HG03108 (cell line): ENCODE data around the gene ATP5F1D.
"Not testable (repeated sequence)": the region's sequence is repeated elsewhere in the genome, so short reads cannot be mapped to it uniquely, and the experiment has no call there.

Experiments
- ATAC-seq: cut with Tn5 transposase; IDR thresholded peaks from one replicate; pipeline ENCODE4 v1.9.1; 2021; ENCODE audit warnings: moderate library complexity; ENCODE audit not compliant: unreplicated experiment

ATP5F1D gene

DNA sequence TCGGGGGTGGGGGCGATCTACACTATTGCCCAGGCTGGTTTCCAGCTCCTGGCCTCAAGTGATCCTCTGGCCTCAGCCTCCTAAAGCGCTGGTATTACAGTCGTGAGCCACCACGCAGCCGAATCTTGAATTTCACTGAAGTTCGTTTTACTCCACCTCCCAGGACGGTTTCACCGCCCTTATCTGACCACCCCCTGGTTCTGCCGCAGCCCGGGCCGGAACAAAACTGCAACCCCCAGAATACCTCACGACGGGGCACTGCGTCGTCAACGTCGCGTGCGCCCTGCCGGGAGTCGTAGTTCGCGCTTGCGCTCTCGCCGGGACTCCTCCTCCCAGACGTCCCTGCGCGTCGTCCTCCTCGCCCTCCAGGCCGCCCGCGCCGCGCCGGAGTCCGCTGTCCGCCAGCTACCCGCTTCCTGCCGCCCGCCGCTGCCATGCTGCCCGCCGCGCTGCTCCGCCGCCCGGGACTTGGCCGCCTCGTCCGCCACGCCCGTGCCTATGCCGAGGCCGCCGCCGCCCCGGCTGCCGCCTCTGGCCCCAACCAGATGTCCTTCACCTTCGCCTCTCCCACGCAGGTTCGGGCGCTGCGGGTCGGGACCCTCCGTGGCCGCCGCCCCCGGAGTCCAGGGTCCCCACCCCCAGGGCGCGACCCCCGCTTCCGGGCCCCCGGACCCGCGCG lies at the start of gene ATP5F1D:
TSS of gene ATP5F1D (plus strand) at position 335 of the 679 bp plus-strand sequence. CDS start at position 435, 100 bp downstream.
- peak; percentile 42 for ATAC-seq

DNA sequence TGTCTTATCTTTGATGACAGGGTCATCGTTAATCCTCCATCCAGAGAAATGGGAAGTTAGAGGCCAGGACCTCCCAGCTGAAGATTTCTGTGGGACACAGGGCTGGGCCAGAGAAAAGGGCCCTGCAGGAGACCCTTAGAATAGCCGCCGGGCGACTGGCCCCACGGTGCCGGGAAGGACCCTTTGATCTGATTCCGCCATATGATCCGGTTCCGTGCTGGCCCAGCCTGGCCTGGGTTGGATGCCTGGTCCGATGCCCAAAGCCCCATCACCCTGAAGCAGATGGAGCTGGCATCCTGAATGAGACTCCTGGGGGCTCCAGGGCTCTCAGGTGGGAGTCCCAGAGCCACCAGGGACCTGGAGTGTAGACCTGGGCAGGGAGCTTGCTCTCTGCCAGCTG lies 42.0 kb upstream of the ATP5F1D start:
- ATAC-seq, result no peak

DNA sequence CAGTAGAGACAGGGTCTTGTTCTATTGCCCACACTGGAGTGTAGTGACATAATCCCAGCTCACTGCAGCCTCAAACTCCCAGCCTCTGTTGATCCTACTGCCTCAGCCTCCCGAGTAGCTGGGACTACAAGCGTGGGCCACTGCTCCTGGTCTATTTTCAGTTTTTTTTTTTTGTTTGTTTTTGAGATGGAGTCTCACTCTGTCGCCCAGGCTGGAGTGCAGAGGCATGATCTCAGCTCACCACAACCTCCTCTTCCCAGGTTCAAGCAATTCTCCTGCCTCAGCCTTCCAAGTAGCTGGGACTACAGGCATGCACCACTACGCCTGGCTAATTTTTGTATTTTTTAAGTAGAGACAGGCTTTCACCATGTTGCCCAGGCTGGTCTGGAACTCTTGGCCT lies 40.9 kb upstream of the ATP5F1D start:
- ATAC-seq, result not testable (repeated sequence)

GRCh38 chr19:1205114-1206099 lies 36.1 kb upstream of the ATP5F1D start, which contains the start of gene STK11:
STK11 (plus strand) TSS chr19:1205778; CDS start chr19:1206914, 1,136 bp downstream.
- ATAC-seq, result peak; percentile 84

DNA sequence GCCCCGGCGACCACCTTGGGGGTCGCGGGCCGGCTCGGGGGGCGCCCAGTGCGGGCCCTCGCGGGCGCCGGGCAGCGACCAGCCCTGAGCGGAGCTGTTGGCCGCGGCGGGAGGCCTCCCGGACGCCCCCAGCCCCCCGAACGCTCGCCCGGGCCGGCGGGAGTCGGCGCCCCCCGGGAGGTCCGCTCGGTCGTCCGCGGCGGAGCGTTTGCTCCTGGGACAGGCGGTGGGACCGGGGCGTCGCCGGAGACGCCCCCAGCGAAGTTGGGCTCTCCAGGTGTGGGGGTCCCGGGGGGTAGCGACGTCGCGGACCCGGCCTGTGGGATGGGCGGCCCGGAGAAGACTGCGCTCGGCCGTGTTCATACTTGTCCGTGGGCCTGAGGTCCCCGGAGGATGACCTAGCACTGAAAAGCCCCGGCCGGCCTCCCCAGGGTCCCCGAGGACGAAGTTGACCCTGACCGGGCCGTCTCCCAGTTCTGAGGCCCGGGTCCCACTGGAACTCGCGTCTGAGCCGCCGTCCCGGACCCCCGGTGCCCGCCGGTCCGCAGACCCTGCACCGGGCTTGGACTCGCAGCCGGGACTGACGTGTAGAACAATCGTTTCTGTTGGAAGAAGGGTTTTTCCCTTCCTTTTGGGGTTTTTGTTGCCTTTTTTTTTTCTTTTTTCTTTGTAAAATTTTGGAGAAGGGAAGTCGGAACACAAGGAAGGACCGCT lies 35.2 kb upstream of the ATP5F1D start:
- no peak for ATAC-seq

- ATAC-seq, result no peak
Observed at GRCh38 chr19:1206864-1207450, 34.6 kb upstream of the ATP5F1D start.

DNA sequence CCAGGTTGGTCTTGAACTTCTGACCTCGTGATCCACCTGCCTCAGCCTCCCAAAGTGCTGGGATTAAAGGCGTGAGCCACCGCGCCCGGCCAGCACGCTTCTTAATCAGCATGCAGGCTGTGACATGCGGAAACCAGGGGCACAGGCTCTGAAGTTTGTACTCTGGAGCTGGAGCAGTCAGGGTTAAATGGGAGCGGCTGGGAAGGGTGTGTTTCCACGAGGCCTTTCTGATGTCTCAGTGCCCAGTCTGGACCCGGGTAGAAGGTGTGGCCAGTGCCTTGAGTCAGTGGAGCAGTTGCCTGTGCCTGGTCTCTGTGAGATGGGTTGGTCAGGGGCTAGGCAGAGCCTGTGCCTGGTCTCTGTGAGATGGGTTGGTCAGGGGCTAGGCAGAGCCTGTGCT lies 32.7 kb upstream of the ATP5F1D start:
- not testable (repeated sequence) for ATAC-seq

GRCh38 chr19:1210227-1210538 lies 31.4 kb upstream of the ATP5F1D start:
- no peak for ATAC-seq

DNA sequence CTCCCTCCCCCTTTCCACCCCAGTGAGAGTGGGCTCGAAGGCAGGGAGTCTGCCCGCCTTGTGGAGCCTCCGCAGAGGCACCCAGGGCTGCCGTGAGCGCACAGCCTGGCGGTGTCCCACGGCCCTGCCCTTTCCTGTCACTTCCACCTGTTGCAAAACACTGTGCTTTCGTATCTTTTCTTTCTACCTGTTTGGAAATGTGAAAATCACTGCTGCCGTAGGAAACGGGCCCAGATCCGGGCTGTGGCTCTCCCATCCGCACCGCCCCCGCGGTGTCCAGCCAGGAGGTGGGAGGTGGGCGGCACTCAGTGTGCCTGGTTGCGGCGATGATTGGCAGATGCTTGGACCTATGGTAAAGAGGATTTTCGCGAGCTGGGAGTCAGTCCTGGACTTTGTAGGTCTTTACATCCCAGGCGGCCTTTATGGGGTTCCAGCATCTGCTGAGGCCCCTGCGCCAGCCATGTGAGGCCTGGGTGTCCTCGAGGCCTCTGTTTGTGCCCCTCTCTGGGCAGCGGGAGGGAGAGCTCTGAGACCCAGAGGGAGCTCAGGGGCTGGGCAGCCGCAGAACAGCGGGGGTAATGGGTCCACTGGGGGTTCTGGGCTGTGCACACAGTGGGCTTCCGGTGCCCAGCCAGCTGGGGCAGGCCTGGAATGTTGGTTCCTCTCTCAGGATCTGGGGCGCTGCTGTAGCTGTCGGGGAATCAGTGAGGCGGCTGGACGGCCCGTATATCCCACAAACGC lies 29.9 kb upstream of the ATP5F1D start:
- no peak for ATAC-seq

GRCh38 chr19:1213391-1214286 lies 27.9 kb upstream of the ATP5F1D start:
- no peak for ATAC-seq

GRCh38 chr19:1214299-1214861 lies 27.2 kb upstream of the ATP5F1D start:
- ATAC-seq, result no peak

- ATAC-seq, result no peak
Observed at GRCh38 chr19:1214862-1215731, 26.5 kb upstream of the ATP5F1D start.

DNA sequence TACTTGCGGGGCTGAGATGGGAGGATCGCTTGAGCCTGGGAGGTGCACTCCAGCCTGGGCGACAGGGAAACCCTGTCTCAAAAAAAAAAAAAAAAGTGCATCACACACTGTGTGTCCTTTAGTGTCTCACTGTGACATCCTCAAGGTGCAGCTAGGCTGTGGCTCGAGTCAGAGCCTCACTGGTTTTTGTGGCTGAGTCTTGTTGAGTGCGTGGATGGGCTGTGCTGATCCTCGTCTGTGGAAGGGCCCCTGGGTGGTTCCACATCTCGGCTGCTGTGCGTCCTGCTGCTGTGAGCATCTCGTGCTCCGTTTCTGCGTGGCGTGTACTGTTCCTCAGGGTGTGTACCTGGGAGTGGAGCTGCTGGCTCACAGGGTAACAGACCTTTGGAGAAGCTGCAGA lies 24.8 kb upstream of the ATP5F1D start:
- no peak for ATAC-seq

- ATAC-seq, result no peak
Observed at GRCh38 chr19:1217366-1217765, 24.2 kb upstream of the ATP5F1D start.

DNA sequence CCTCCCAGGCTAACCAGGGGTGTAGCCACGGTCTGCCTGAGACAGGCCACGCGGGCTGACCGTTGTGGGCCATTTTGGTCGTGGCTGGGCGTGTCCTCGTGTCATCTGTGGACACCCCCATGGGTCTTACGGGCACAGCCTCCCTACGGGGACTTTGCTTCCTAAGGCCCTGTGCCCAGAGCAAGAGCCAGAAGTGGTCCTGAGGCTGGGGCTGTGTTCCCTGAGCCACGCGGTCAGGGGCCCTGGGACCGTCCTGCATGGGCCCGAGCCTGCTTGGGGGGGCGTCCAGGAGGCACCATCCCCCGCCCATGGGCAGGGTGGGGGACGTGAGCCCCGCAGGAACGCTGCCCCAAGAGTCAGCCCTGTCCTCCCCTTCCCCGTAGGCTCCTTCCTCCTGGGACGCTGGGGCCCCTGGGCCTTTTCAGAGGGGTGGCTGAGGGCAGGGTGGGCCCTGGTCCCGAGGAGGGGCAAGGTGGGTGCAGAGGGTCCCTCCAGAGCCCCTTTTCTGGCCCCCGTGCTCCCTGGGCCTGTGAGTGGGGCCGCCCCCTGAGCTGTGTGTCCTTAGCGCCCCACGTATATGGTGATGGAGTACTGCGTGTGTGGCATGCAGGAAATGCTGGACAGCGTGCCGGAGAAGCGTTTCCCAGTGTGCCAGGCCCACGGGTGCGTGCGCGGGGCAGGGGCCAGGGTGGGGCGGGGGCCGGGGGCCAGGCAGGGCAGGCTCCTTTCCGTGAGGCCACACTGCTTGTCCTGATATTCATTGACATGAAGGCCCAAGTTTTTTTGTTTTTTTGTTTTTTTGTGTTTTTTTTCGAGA lies 22.6 kb upstream of the ATP5F1D start:
- no peak for ATAC-seq

- no peak for ATAC-seq
Observed at GRCh38 chr19:1219786-1220476, 21.6 kb upstream of the ATP5F1D start.
